K562 (cell line): Measurements from ENCODE around the gene TBC1D7. TPM values are rescaled to one million over a fixed set of nuclear protein-coding genes. Genes with fewer than 3 reads are reported as not detected.

ENCODE experiments used
- ATAC-seq: fragments of 200-7000 bp; cut with Tn5 transposase; 3 replicates; pipeline ENCODE4 v1.9.1; 2020; ENCODE audit warnings: moderate library complexity
- BruUV-seq: library from RNA; stranded (reverse); fragments of 400-500 nt; replicated peaks from 2 replicates; lab custom pipeline; 2021; lab: Mats Ljungman, UMichigan
- CTCF ChIA-PET: fragments of 300-600 bp; formaldehyde crosslinking; extraction: SDS; loops from one replicate; lab custom pipeline; 2021; ENCODE audit warnings: low intra/inter-chr PET ratio; lab: Yijun Ruan, JAX
- POLR2A ChIA-PET: fragments of 300-600, 350-650 bp; sonication (Branson Sonifier 250); formaldehyde crosslinking; extraction: SDS; loops from one replicate; lab custom pipeline; 2021; ENCODE audit warnings: antibody characterized with exemption, inconsistent platforms; lab: Yijun Ruan, JAX
- DNase-seq, 4 experiments: peaks; one replicate each; pipeline versions ENCODE4 v3.0.0 to v3.0.0-alpha.2; 2011 to 2018; ENCODE audit warnings: low spot score in 3 of 4, mixed read lengths in 3 of 4; ENCODE audit errors: extremely low read depth in 1 of 4
- FAIRE-seq: peaks from 2 replicates; lab custom pipeline; 2011; peaks lifted over from hg19 to GRCh38; lab: Jason Lieb, UNC
- H2AFZ ChIP-seq: 2 replicates; pipeline ENCODE4 v1.6.0; 2011; ENCODE audit warnings: low read depth, low read length, control low read depth, inconsistent platforms
- H3K27ac ChIP-seq: fragments of 200-600 bp; 3 replicates; pipeline ENCODE4 v1.8.0; 2011; ENCODE audit warnings: low read depth, mild to moderate bottlenecking, control low read depth, inconsistent platforms, low read length, moderate library complexity, mixed read lengths; ENCODE audit errors: extremely low read depth
- H3K27me3 ChIP-seq, 2 experiments: fragments of 300-600 bp in 1 of 2; 2 replicates in 1 of 2; 3 replicates in 1 of 2; pipeline versions ENCODE4 v1.6.0 to v1.8.0; 2011; ENCODE audit warnings: inconsistent platforms in 2 of 2, low read length in 2 of 2, mild to moderate bottlenecking in 1 of 2, mixed read lengths in 1 of 2, moderate library complexity in 1 of 2; ENCODE audit not compliant: control insufficient read depth in 2 of 2, insufficient read depth in 2 of 2
- H3K36me3 ChIP-seq: fragments of 300-600 bp; 3 replicates; pipeline ENCODE4 v1.8.0; 2011; ENCODE audit warnings: mild to moderate bottlenecking, low read length, inconsistent platforms; ENCODE audit not compliant: control insufficient read depth, insufficient read depth
- H3K4me1 ChIP-seq, 2 experiments: fragments of 200-600 bp in 1 of 2; replicated peaks in 1 of 2; 2 replicates in 1 of 2; 3 replicates in 1 of 2; pipeline versions ENCODE4 v1.5.1 to v1.8.0; 2011; ENCODE audit warnings: inconsistent platforms in 2 of 2, low read length in 2 of 2, mild to moderate bottlenecking in 1 of 2, mixed read lengths in 1 of 2, moderate library complexity in 1 of 2; ENCODE audit not compliant: control insufficient read depth in 2 of 2, insufficient read depth in 2 of 2
- H3K4me2 ChIP-seq: 2 replicates; pipeline ENCODE4 v1.6.1; 2011; ENCODE audit warnings: low read length, control low read depth, inconsistent platforms, mixed read lengths; ENCODE audit not compliant: insufficient read depth
- H3K4me3 ChIP-seq: fragments of 200-600 bp; sonication (generic), shearing (Covaris generic); 2 replicates; pipeline ENCODE4 v1.5.1; 2016; ENCODE audit warnings: control low read depth, inconsistent platforms
- H3K79me2 ChIP-seq: fragments of 200-600 bp; 3 replicates; pipeline ENCODE4 v1.8.0; 2011; ENCODE audit warnings: low read length, inconsistent platforms; ENCODE audit not compliant: control insufficient read depth, insufficient read depth
- H3K9ac ChIP-seq, 2 experiments: 2 replicates each; pipeline versions ENCODE4 v1.6.0 to v1.6.1; 2011; ENCODE audit warnings: low read depth in 2 of 2, low read length in 2 of 2, control low read depth in 1 of 2, inconsistent platforms in 1 of 2, mild to moderate bottlenecking in 1 of 2, mixed read lengths in 1 of 2; ENCODE audit not compliant: insufficient read depth in 1 of 2
- H3K9me1 ChIP-seq: one replicate; pipeline ENCODE4 v1.6.0; 2011; ENCODE audit warnings: inconsistent platforms, mild to moderate bottlenecking, low read length, moderate library complexity; ENCODE audit not compliant: control insufficient read depth, insufficient read depth
- H3K9me3 ChIP-seq: replicated peaks from 2 replicates; pipeline ENCODE4 v1.5.1; 2011; ENCODE audit warnings: low read depth, low read length, inconsistent platforms; ENCODE audit not compliant: control insufficient read depth, insufficient read depth
- H4K20me1 ChIP-seq: replicated peaks from 2 replicates; pipeline ENCODE4 v1.6.1; 2011; ENCODE audit warnings: low read length, inconsistent platforms, mixed read lengths; ENCODE audit not compliant: control insufficient read depth, insufficient read depth
- BRF2 ChIP-seq: IDR thresholded peaks from 3 replicates; pipeline ENCODE4 v1.6.1; 2011; ENCODE audit warnings: borderline replicate concordance, mild to moderate bottlenecking; ENCODE audit not compliant: insufficient read length, insufficient read depth
- FOXA3 ChIP-seq, 2 experiments: fragments of 450-650 bp in 1 of 2; sonication (generic) in 1 of 2; formaldehyde crosslinking; IDR thresholded peaks in 1 of 2; conservative IDR thresholded peaks in 1 of 2; 2 replicates each; pipeline versions ENCODE4 v1.4.0 to v1.8.0; 2020 to 2022; ENCODE audit warnings: mild to moderate bottlenecking in 2 of 2, missing genetic modification reagents in 1 of 2
- HDAC8 ChIP-seq: fragments of 450-650 bp; IDR thresholded peaks from 2 replicates; pipeline ENCODE4 v1.6.1; 2016; ENCODE audit warnings: mild to moderate bottlenecking, missing genetic modification characterization, moderate library complexity, missing compliant biosample characterization
- JUND ChIP-seq, 2 experiments: IDR thresholded peaks; 2 replicates in 1 of 2; 3 replicates in 1 of 2; pipeline ENCODE4 v1.6.1; 2011; ENCODE audit warnings: borderline replicate concordance in 2 of 2, low read depth in 2 of 2, low read length in 2 of 2, improper control_type of control experiment in 1 of 2, missing biosample characterization in 1 of 2, missing genetic modification characterization in 1 of 2, missing genetic modification reagents in 1 of 2
- MAFK ChIP-seq: IDR thresholded peaks from 2 replicates; pipeline ENCODE4 v1.6.1; 2011; ENCODE audit warnings: low read length, improper control_type of control experiment
- MNT ChIP-seq, 2 experiments: fragments of 450-650 bp; conservative IDR thresholded peaks; 2 replicates each; pipeline ENCODE4 v1.6.1; 2017; ENCODE audit warnings: mild to moderate bottlenecking in 2 of 2, moderate library complexity in 2 of 2
- ZKSCAN1 ChIP-seq: fragments of 150-350 bp; IDR thresholded peaks from 2 replicates; pipeline ENCODE4 v1.6.1; 2016; ENCODE audit warnings: low read depth, low read length
- ZNF592 ChIP-seq: fragments of 450-650 bp; IDR thresholded peaks from 2 replicates; pipeline ENCODE4 v1.6.1; 2017; ENCODE audit warnings: antibody characterized with exemption, mild to moderate bottlenecking
- WGBS: fragments of 100-300 bp; shearing (Covaris generic); methylation state at CpG from one replicate; pipeline ENCODE4 v1.1.6; 2016; ENCODE audit warnings: low coverage, mixed read lengths; ENCODE audit not compliant: insufficient coverage; ENCODE audit errors: missing lambda C conversion rate; 5-methylcytosine and 5-hydroxymethylcytosine counted together
- in situ Hi-C: fragments of 300-500 bp; cut with MboI; formaldehyde crosslinking; loops from 4 replicates; pipeline ENCODE4 v1.15.0; 2018; ENCODE audit warnings: inconsistent platforms, mixed read lengths
- intact Hi-C: fragments of 100-400 bp; cut with micrococcal nuclease; formaldehyde crosslinking; loops from 2 replicates; pipeline ENCODE4 v1.14.2; 2022
- polyA plus RNA-seq, 8 experiments: library from polyadenylated mRNA; depleted of rRNA in 4 of 8; stranded (reverse) in 5 of 8; unstranded in 3 of 8; fragments of >200 nt; fragmentation: Nextera tagmentation in 2 of 8; fragmentation: Illumina TruSeq in 1 of 8; extraction: Ambion mirVana in 2 of 8; extraction: Trizol in 1 of 8; gene quantifications; 2 replicates each; pipeline versions ENCODE4 v1.2.1 to v1.2.3, GENCODE V29; 2011 to 2014; ENCODE audit warnings: inconsistent platforms in 1 of 8, missing spikeins in 1 of 8
- total RNA-seq, 7 experiments: library from RNA; depleted of rRNA in 6 of 7; stranded (reverse); fragments of >200 nt in 6 of 7; fragmentation: Illumina TruSeq in 2 of 7; extraction: Trizol in 2 of 7; gene quantifications; 2 replicates each; pipeline versions ENCODE4 v1.2.1 to v1.2.3, GENCODE V29; 2011 to 2021; ENCODE audit warnings: low replicate concordance in 1 of 7

The TBC1D7 gene
- total and polyA plus RNA-seq, 9 of the 15 experiments (the other 6 are each of a cell fraction or from before 2014, with no cell fraction given), result 49.4 to 107 (median 61.1) TPM

GRCh38 chr6:13273202-13273930, 55.0 kb downstream of the TBC1D7 start (continued):
- TF ChIP-seq MAFK, result peak; percentile 69
- TF ChIP-seq ZKSCAN1, result no peak

GRCh38 chr6:13272131-13273046, 55.9 kb downstream of the TBC1D7 start:
- POLR2A ChIA-PET, result interaction anchor here (1.1 to 5.1 kb wide), 4 partner anchors 8 to 24 kb away, joined by 3 to 33 read pairs (median 4); no protein-coding TSS in a partner anchor
- intact Hi-C loops, result no loop called here
- peak; percentile 51 for ATAC-seq
- 0 out of 4 replicates have a peak, but pooled peaks of 1 of the 2 experiments have one; percentile 24 for TF ChIP-seq FOXA3 (CRISPR knock-in tag; conservative IDR thresholded peaks at IDR 0.05 in 1 of 2, IDR thresholded peaks at IDR 0.05 in 1 of 2)
- TF ChIP-seq JUND (IDR thresholded peaks at IDR 0.05; ENCODE audit: borderline replicate concordance, low read depth, low read length), result peak; percentile 52; the same call in 1 of the 2 replicates
- TF ChIP-seq JUND (tag; IDR thresholded peaks at IDR 0.05; ENCODE audit: borderline replicate concordance, low read depth, low read length), result peak; percentile 14; the same call in 1 of the 3 replicates
- TF ChIP-seq ZNF592, result peak; percentile 94
- peak; percentile 63 to 78 for TF ChIP-seq MNT (conservative IDR thresholded peaks at IDR 0.05)
- TF ChIP-seq HDAC8, result no peak
- no peak for TF ChIP-seq BRF2

More at GRCh38 chr6:13272131-13273046, 55.9 kb downstream of the TBC1D7 start:
- Histone ChIP-seq H3K9me1 (peaks cover 3% of the 10 kb centered on the region), H3K4me2 (peak overlapping the region; percentile 89), H4K20me1 (no peaks in the 10 kb centered on the region), H3K79me2 (peaks cover 55% of the 10 kb centered on the region), H2AFZ (peak overlapping the region; percentile 83), H3K4me3 (peak overlapping the region; percentile 47), H3K27ac (peak overlapping the region; percentile 92), H3K4me1 (peaks cover 25 to 39% of the 10 kb centered on the region in 2 experiments), H3K36me3 (peaks cover 19% of the 10 kb centered on the region), H3K9ac (peak overlapping the region; percentile 81 to 87; a peak in 3 of 4 replicates), H3K9me3 (0 out of 2 replicates have a peak, but pooled peaks cover 2% of the 10 kb centered on the region), H3K27me3 (no peaks in the 10 kb centered on the region)
- in situ Hi-C loops, result no loop called here
- CTCF ChIA-PET, result no interaction called here
- FAIRE-seq, result peak; percentile 48
- peak; percentile 54 to 85 (median 64) for DNase-seq
- no TSS peak for BruUV-seq
- 29% methylated on average over 23 of the region's 24 CpGs for WGBS
